Liver (tissue), 9 donors: Measurements from ENCODE around the gene SPINK9. TPM values are rescaled to one million over a fixed set of nuclear protein-coding genes. Genes with fewer than 3 reads are reported as not detected.

Experiments
- DNase-seq: peaks from one replicate; pipeline ENCODE4 v3.0.0-alpha.2; 2017; ENCODE audit warnings: low spot score
- H3K27ac ChIP-seq, 2 donors: one replicate each; pipeline ENCODE4 v1.7.0; 2013; ENCODE audit warnings: inconsistent platforms in 2 of 2, low read length in 2 of 2, control low read depth in 1 of 2, low read depth in 1 of 2, mild to moderate bottlenecking in 1 of 2
- H3K27me3 ChIP-seq, 4 donors: one replicate each; pipeline versions ENCODE4 v1.6.1 to v1.7.0; 2013; ENCODE audit warnings: low read length in 3 of 4, inconsistent platforms in 1 of 4, mild to moderate bottlenecking in 1 of 4, moderate library complexity in 1 of 4; ENCODE audit not compliant: control insufficient read depth in 4 of 4, insufficient read depth in 4 of 4
- H3K36me3 ChIP-seq, 4 donors: one replicate each; pipeline versions ENCODE4 v1.6.1 to v1.7.0; 2013; ENCODE audit warnings: low read length in 3 of 4, mild to moderate bottlenecking in 3 of 4, low read depth in 1 of 4, moderate library complexity in 1 of 4; ENCODE audit not compliant: control insufficient read depth in 4 of 4, insufficient read depth in 3 of 4
- H3K4me1 ChIP-seq, 4 donors: one replicate each; pipeline versions ENCODE4 v1.6.1 to v1.7.0; 2013; ENCODE audit warnings: low read length in 3 of 4, mild to moderate bottlenecking in 3 of 4, moderate library complexity in 1 of 4; ENCODE audit not compliant: control insufficient read depth in 4 of 4, insufficient read depth in 4 of 4
- H3K4me3 ChIP-seq, 3 donors: one replicate each; pipeline versions ENCODE4 v1.6.1 to v1.7.0; 2013; ENCODE audit warnings: low read length in 3 of 3, control low read depth in 1 of 3, low read depth in 1 of 3, mild to moderate bottlenecking in 1 of 3
- H3K9ac ChIP-seq, 2 donors: one replicate each; pipeline ENCODE4 v1.7.0; 2013; ENCODE audit warnings: low read length in 2 of 2, mild to moderate bottlenecking in 2 of 2, moderate library complexity in 2 of 2, control low read depth in 1 of 2, low read depth in 1 of 2
- H3K9me3 ChIP-seq, 4 donors: one replicate each; pipeline versions ENCODE4 v1.6.1 to v1.7.0; 2013; ENCODE audit warnings: low read length in 3 of 4; ENCODE audit not compliant: control insufficient read depth in 4 of 4
- ATF3 ChIP-seq: IDR thresholded peaks from 2 replicates; pipeline ENCODE4 v1.6.1; 2016; ENCODE audit warnings: antibody characterized with exemption
- EGR1 ChIP-seq, 2 donors: IDR thresholded peaks; 2 replicates each; pipeline ENCODE4 v1.6.1; 2016 to 2018; ENCODE audit warnings: antibody characterized with exemption in 2 of 2, low read depth in 2 of 2
- FOXA1 ChIP-seq: IDR thresholded peaks from 2 replicates; pipeline ENCODE4 v1.6.1; 2016; ENCODE audit warnings: antibody characterized with exemption
- GABPA ChIP-seq, 2 donors: IDR thresholded peaks in 1 of 2; conservative IDR thresholded peaks in 1 of 2; 2 replicates each; pipeline ENCODE4 v1.6.1; 2016; ENCODE audit warnings: antibody characterized with exemption in 2 of 2, mild to moderate bottlenecking in 1 of 2, moderate library complexity in 1 of 2
- HNF4A ChIP-seq, 2 donors: conservative IDR thresholded peaks; 2 replicates each; pipeline ENCODE4 v1.6.1; 2016; ENCODE audit warnings: antibody characterized with exemption in 2 of 2, mild to moderate bottlenecking in 2 of 2
- HNF4G ChIP-seq: IDR thresholded peaks from 2 replicates; pipeline ENCODE4 v1.6.1; 2016; ENCODE audit warnings: antibody characterized with exemption
- JUND ChIP-seq, 2 donors: IDR thresholded peaks; 2 replicates each; pipeline ENCODE4 v1.6.1; 2016; ENCODE audit warnings: antibody characterized with exemption in 2 of 2
- MAX ChIP-seq: IDR thresholded peaks from 2 replicates; pipeline ENCODE4 v1.6.1; 2016; ENCODE audit warnings: antibody characterized with exemption
- NR2F2 ChIP-seq: IDR thresholded peaks from 2 replicates; pipeline ENCODE4 v1.6.1; 2016; ENCODE audit warnings: antibody characterized with exemption
- RAD21 ChIP-seq, 2 donors: IDR thresholded peaks; 2 replicates each; pipeline ENCODE4 v1.6.1; 2016; ENCODE audit warnings: antibody characterized with exemption in 2 of 2, mild to moderate bottlenecking in 2 of 2
- REST ChIP-seq: IDR thresholded peaks from 2 replicates; pipeline ENCODE4 v1.6.1; 2016; ENCODE audit warnings: antibody characterized with exemption, mild to moderate bottlenecking
- RXRA ChIP-seq, 2 donors: IDR thresholded peaks; 2 replicates each; pipeline ENCODE4 v1.6.1; 2017 to 2018; ENCODE audit warnings: antibody characterized with exemption in 2 of 2, mild to moderate bottlenecking in 1 of 2
- SP1 ChIP-seq: IDR thresholded peaks from 2 replicates; pipeline ENCODE4 v1.6.1; 2018; ENCODE audit warnings: antibody characterized with exemption, mild to moderate bottlenecking
- TAF1 ChIP-seq: conservative IDR thresholded peaks from 2 replicates; pipeline ENCODE4 v1.6.1; 2016; ENCODE audit warnings: antibody characterized with exemption, mild to moderate bottlenecking
- YY1 ChIP-seq: IDR thresholded peaks from 2 replicates; pipeline ENCODE4 v1.6.1; 2016; ENCODE audit warnings: antibody characterized with exemption, mild to moderate bottlenecking
- ZBTB33 ChIP-seq: IDR thresholded peaks from 2 replicates; pipeline ENCODE4 v1.6.1; 2016; ENCODE audit warnings: antibody characterized with exemption
- WGBS: extraction: QIAGEN DNeasy Blood & Tissue Kit; methylation state at CpG from one replicate; pipeline ENCODE4 v1.1.7; 2013; 5-methylcytosine and 5-hydroxymethylcytosine counted together
- polyA plus RNA-seq, 2 donors: library from polyadenylated mRNA; stranded (reverse) in 1 of 2; unstranded in 1 of 2; fragments of 200-250 nt in 1 of 2; fragments of >200 nt in 1 of 2; fragmentation: Nextera tagmentation in 1 of 2; extraction: Ambion mirVana in 1 of 2; gene quantifications; one replicate each; pipeline versions ENCODE4 v1.2.1 to v1.2.3, GENCODE V29; 2013 to 2015
- total RNA-seq, 2 donors: library from RNA; depleted of rRNA; stranded (reverse); fragments of >200 nt; gene quantifications; one replicate each; pipeline ENCODE4 v1.2.3, GENCODE V29; 2014
- donor health status: healthy.
- donor health status: healthy.
- donor health status: healthy.
- donor health status: healthy.
- donor health status: healthy.

The SPINK9 gene
- total and polyA plus RNA-seq, 4 donors = not detected

- H3K4me3 ChIP-seq = no peak overlapping the region
- H3K36me3 ChIP-seq = no peaks in the 10 kb centered on the region
- no peak overlapping the region for H3K27ac ChIP-seq
- no peak for TF ChIP-seq EGR1 (IDR thresholded peaks at IDR 0.05; ENCODE audit: low read depth in 2 of 2)
- TF ChIP-seq RAD21 (IDR thresholded peaks at IDR 0.05) = no peak
- TF ChIP-seq TAF1 = no peak
- TF ChIP-seq HNF4G = no peak
- no peak for TF ChIP-seq REST
- TF ChIP-seq MAX = no peak
- no peak for TF ChIP-seq ATF3
- no peak for TF ChIP-seq FOXA1
- TF ChIP-seq RXRA (IDR thresholded peaks at IDR 0.05) = no peak
- no peak for TF ChIP-seq GABPA (IDR thresholded peaks at IDR 0.05 in 1 of 2, conservative IDR thresholded peaks at IDR 0.05 in 1 of 2)
- DNase-seq = no peak
- H3K4me1 ChIP-seq = peaks cover 3 to 29% (median 23%) of the 10 kb centered on the region in 4 donors
- 52% methylated on average over 1 of the region's 1 CpG for WGBS
- H3K27me3 ChIP-seq = no peaks in the 10 kb centered on the region
- H3K9ac ChIP-seq = no peak overlapping the region
- H3K9me3 ChIP-seq = no peaks in the 10 kb centered on the region
Observed at GRCh38 chr5:148386041-148386440, 50.7 kb downstream of the SPINK9 start.

- H3K27ac ChIP-seq = no peak overlapping the region
- no peak overlapping the region for H3K9ac ChIP-seq
- WGBS = 82% methylated on average over 3 of the region's 3 CpGs
- H3K9me3 ChIP-seq = no peaks in the 10 kb centered on the region
- no peaks in the 10 kb centered on the region for H3K27me3 ChIP-seq
- no peak for TF ChIP-seq GABPA (IDR thresholded peaks at IDR 0.05 in 1 of 2, conservative IDR thresholded peaks at IDR 0.05 in 1 of 2)
- no peak for TF ChIP-seq NR2F2
- TF ChIP-seq RAD21 (IDR thresholded peaks at IDR 0.05) = no peak
- no peak for TF ChIP-seq EGR1 (IDR thresholded peaks at IDR 0.05; ENCODE audit: low read depth in 2 of 2)
- no peak for TF ChIP-seq JUND (IDR thresholded peaks at IDR 0.05)
- TF ChIP-seq HNF4A (conservative IDR thresholded peaks at IDR 0.05) = no peak
- no peak for TF ChIP-seq SP1
- no peak for DNase-seq
- H3K36me3 ChIP-seq = no peaks in the 10 kb centered on the region
- no peak overlapping the region for H3K4me3 ChIP-seq
- peaks cover 3 to 29% (median 23%) of the 10 kb centered on the region in 4 donors for H3K4me1 ChIP-seq
Observed at GRCh38 chr5:148387325-148387724, 52.0 kb downstream of the SPINK9 start.

GRCh38 chr5:148388696-148389095 is 53.3 kb downstream of the SPINK9 start:
- Histone ChIP-seq H3K27ac (no peak overlapping the region), H3K27me3 (no peaks in the 10 kb centered on the region), H3K9me3 (no peaks in the 10 kb centered on the region), H3K4me1 (peaks cover 9 to 34% (median 32%) of the 10 kb centered on the region in 4 donors), H3K4me3 (no peak overlapping the region), H3K9ac (no peak overlapping the region), H3K36me3 (no peaks in the 10 kb centered on the region)
- TF ChIP-seq REST = no peak
- no peak for TF ChIP-seq ZBTB33
- no peak for TF ChIP-seq SP1
- no peak for TF ChIP-seq NR2F2
- no peak for TF ChIP-seq YY1
- TF ChIP-seq RXRA (IDR thresholded peaks at IDR 0.05) = no peak
- no peak for TF ChIP-seq ATF3
- TF ChIP-seq RAD21 (IDR thresholded peaks at IDR 0.05) = no peak
- no peak for DNase-seq
- 74% methylated on average over 1 of the region's 1 CpG for WGBS
